GM21576 (cell line): ENCODE measurements around the gene FAM163B.

Experiments
- ATAC-seq: cut with Tn5 transposase; IDR thresholded peaks from one replicate; pipeline ENCODE4 v1.9.1; 2021; ENCODE audit warnings: mild to moderate bottlenecking, moderate library complexity; ENCODE audit not compliant: unreplicated experiment

Gene FAM163B

GRCh38 chr9:133552236-133552635, 57.0 kb downstream of the FAM163B start:
- no peak for ATAC-seq

GRCh38 chr9:133551446-133551845, 57.7 kb downstream of the FAM163B start:
- ATAC-seq: no peak

- ATAC-seq: no peak
Observed at GRCh38 chr9:133547116-133547515, 62.1 kb downstream of the FAM163B start.

- no peak for ATAC-seq
Observed at GRCh38 chr9:133546287-133546680, 62.9 kb downstream of the FAM163B start.

GRCh38 chr9:133545494-133546286, 63.5 kb downstream of the FAM163B start:
- no peak for ATAC-seq

GRCh38 chr9:133543772-133544467, 65.3 kb downstream of the FAM163B start:
- ATAC-seq: no peak

- ATAC-seq: no peak
Observed at GRCh38 chr9:133542002-133542401, 67.2 kb downstream of the FAM163B start.

- ATAC-seq: no peak
Observed at GRCh38 chr9:133540698-133541025, 68.5 kb downstream of the FAM163B start.

GRCh38 chr9:133539991-133540697, 69.0 kb downstream of the FAM163B start:
- no peak for ATAC-seq

GRCh38 chr9:133538851-133539833, 70.0 kb downstream of the FAM163B start:
- ATAC-seq: no peak

GRCh38 chr9:133538176-133538575, 71.0 kb downstream of the FAM163B start:
- ATAC-seq: no peak

GRCh38 chr9:133537257-133537656, 71.9 kb downstream of the FAM163B start:
- ATAC-seq: no peak

- ATAC-seq: no peak
Observed at GRCh38 chr9:133536536-133536935, 72.7 kb downstream of the FAM163B start.

GRCh38 chr9:133536080-133536479, 73.1 kb downstream of the FAM163B start:
- no peak for ATAC-seq

- no peak for ATAC-seq
Observed at GRCh38 chr9:133535306-133535877, 73.8 kb downstream of the FAM163B start.

GRCh38 chr9:133534346-133535291, 74.6 kb downstream of the FAM163B start, which contains the start of gene ADAMTSL2:
TSS of gene ADAMTSL2 (plus strand) at chr9:133534704. CDS start at chr9:133536713, 2,009 bp downstream.
- no peak for ATAC-seq

GRCh38 chr9:133533857-133534256, 75.3 kb downstream of the FAM163B start:
- ATAC-seq: no peak

- ATAC-seq: no peak
Observed at GRCh38 chr9:133532937-133533668, 76.1 kb downstream of the FAM163B start.
